ENCODE data around the gene KAZN.

DNA sequence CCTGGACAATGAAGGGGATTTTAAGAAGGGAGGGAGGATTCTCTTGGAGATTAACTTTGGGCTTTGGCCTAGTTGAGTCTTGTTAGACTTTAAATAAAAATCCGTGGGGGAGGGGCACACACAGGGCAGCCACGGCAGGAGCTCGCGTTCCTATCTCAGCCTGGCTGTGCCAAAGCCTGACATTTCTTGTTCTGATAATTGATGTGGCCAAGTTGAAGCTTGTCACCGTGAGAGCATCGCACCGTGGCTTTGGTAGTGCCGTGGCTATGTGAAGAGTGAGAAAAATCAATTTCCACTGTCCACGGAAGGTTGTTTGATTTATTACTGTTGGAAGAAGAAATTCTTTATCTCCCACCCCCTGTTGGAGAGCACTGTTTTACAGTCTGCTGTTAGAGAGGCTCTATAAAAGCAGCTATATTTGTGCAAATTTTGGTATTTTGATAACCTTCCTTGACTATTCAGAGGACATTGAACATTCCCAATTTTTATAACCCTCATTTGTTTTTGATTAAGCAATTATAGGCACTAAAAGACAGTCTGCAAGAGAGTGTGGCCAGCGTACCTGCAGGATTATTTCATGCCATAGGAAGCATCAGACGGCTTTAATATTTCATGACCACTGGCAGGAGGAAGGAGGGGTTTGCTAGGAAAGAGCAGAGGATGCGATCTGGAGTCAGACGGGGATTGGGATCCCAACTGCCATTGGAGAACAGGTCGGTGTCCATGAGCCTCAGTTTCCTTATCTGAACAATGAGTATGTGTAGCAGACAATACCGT lies 160.7 kb downstream of the KAZN start:
- no peak for TF ChIP-seq POLR2A (IDR thresholded peaks at IDR 0.05)
- no peak for TF ChIP-seq EP300 (IDR thresholded peaks at IDR 0.05)
- TF ChIP-seq, protein P1, sequence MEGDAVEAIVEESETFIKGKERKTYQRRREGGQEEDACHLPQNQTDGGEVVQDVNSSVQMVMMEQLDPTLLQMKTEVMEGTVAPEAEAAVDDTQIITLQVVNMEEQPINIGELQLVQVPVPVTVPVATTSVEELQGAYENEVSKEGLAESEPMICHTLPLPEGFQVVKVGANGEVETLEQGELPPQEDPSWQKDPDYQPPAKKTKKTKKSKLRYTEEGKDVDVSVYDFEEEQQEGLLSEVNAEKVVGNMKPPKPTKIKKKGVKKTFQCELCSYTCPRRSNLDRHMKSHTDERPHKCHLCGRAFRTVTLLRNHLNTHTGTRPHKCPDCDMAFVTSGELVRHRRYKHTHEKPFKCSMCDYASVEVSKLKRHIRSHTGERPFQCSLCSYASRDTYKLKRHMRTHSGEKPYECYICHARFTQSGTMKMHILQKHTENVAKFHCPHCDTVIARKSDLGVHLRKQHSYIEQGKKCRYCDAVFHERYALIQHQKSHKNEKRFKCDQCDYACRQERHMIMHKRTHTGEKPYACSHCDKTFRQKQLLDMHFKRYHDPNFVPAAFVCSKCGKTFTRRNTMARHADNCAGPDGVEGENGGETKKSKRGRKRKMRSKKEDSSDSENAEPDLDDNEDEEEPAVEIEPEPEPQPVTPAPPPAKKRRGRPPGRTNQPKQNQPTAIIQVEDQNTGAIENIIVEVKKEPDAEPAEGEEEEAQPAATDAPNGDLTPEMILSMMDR (IDR thresholded peaks at IDR 0.05): no peak
